H9 (cell line): ENCODE measurements around the gene EGLN1. TPM values are rescaled to one million over a fixed set of nuclear protein-coding genes. Genes with fewer than 3 reads are reported as not detected.

Experiments used
- DNase-seq: peaks from one replicate; pipeline ENCODE4 v3.0.0-alpha.2; 2017
- H2AFZ ChIP-seq: one replicate; pipeline ENCODE4 v1.6.1; 2013; ENCODE audit warnings: mild to moderate bottlenecking, low read length, control low read depth, moderate library complexity
- H2AK5ac ChIP-seq: 2 replicates; pipeline ENCODE4 v1.6.1; 2013; ENCODE audit warnings: low read length, control low read depth, mixed read lengths; ENCODE audit not compliant: insufficient read length
- H2BK120ac ChIP-seq: one replicate; pipeline ENCODE4 v1.6.1; 2013; ENCODE audit warnings: low read depth, mild to moderate bottlenecking, low read length, control low read depth, inconsistent platforms; ENCODE audit not compliant: poor library complexity, severe bottlenecking
- H2BK12ac ChIP-seq: 2 replicates; pipeline ENCODE4 v1.6.1; 2013; ENCODE audit warnings: low read length, control low read depth, mixed read lengths, low read depth; ENCODE audit not compliant: insufficient read length
- H2BK15ac ChIP-seq: 2 replicates; pipeline ENCODE4 v1.6.1; 2013; ENCODE audit warnings: low read depth, low read length, control low read depth
- H2BK20ac ChIP-seq: one replicate; pipeline ENCODE4 v1.6.1; 2013; ENCODE audit warnings: low read depth, mild to moderate bottlenecking, low read length, control low read depth, inconsistent platforms; ENCODE audit not compliant: poor library complexity, severe bottlenecking
- H2BK5ac ChIP-seq: 2 replicates; pipeline ENCODE4 v1.6.1; 2013; ENCODE audit warnings: low read length, control low read depth, mixed read lengths; ENCODE audit not compliant: insufficient read length
- H3K14ac ChIP-seq: 2 replicates; pipeline ENCODE4 v1.6.1; 2013; ENCODE audit warnings: low read length, control low read depth; ENCODE audit not compliant: insufficient read depth
- H3K18ac ChIP-seq: 2 replicates; pipeline ENCODE4 v1.6.1; 2013; ENCODE audit warnings: low read depth, mild to moderate bottlenecking, mixed read lengths, low read length, control low read depth; ENCODE audit not compliant: insufficient read length
- H3K23ac ChIP-seq: 2 replicates; pipeline ENCODE4 v1.6.1; 2013; ENCODE audit warnings: low read length, control low read depth, mixed read lengths, low read depth; ENCODE audit not compliant: insufficient read length
- H3K23me2 ChIP-seq: 2 replicates; pipeline ENCODE4 v1.6.1; 2013; ENCODE audit warnings: low read depth, mild to moderate bottlenecking, mixed read lengths, low read length, control low read depth; ENCODE audit not compliant: insufficient read length, poor library complexity, severe bottlenecking
- H3K27ac ChIP-seq: 2 replicates; pipeline ENCODE4 v1.5.1; 2013; ENCODE audit warnings: low read length, control low read depth, mixed read lengths, low read depth; ENCODE audit not compliant: insufficient read length
- H3K27me3 ChIP-seq: 2 replicates; pipeline ENCODE4 v1.6.1; 2013; ENCODE audit warnings: low read length, control low read depth, inconsistent platforms; ENCODE audit not compliant: insufficient read depth
- H3K4ac ChIP-seq: 2 replicates; pipeline ENCODE4 v1.6.1; 2013; ENCODE audit warnings: low read depth, mild to moderate bottlenecking, control low read depth, inconsistent platforms, low read length, moderate library complexity
- H3K4me1 ChIP-seq: 2 replicates; pipeline ENCODE4 v1.6.1; 2013; ENCODE audit warnings: low read length, control low read depth, inconsistent platforms; ENCODE audit not compliant: insufficient read depth
- H3K4me2 ChIP-seq: 2 replicates; pipeline ENCODE4 v1.6.1; 2013; ENCODE audit warnings: low read length, control low read depth, mixed read lengths; ENCODE audit not compliant: insufficient read length, insufficient read depth
- H3K56ac ChIP-seq: 2 replicates; pipeline ENCODE4 v1.6.1; 2013; ENCODE audit warnings: low read depth, mild to moderate bottlenecking, mixed read lengths, low read length, control low read depth; ENCODE audit not compliant: insufficient read length
- H3K79me1 ChIP-seq: 2 replicates; pipeline ENCODE4 v1.6.1; 2013; ENCODE audit warnings: low read depth, mild to moderate bottlenecking, moderate library complexity, low read length, control low read depth, inconsistent platforms; ENCODE audit not compliant: insufficient read depth, poor library complexity, severe bottlenecking
- H3K79me2 ChIP-seq: 2 replicates; pipeline ENCODE4 v1.6.1; 2013; ENCODE audit warnings: low read length, control low read depth, inconsistent platforms; ENCODE audit not compliant: insufficient read depth
- H3K9ac ChIP-seq: 2 replicates; pipeline ENCODE4 v1.6.1; 2013; ENCODE audit warnings: low read length, control low read depth, mixed read lengths; ENCODE audit not compliant: insufficient read length; ENCODE audit errors: extremely low read depth
- H3K9me3 ChIP-seq: one replicate; pipeline ENCODE4 v1.6.1; 2013; ENCODE audit warnings: low read depth, low read length, inconsistent platforms; ENCODE audit not compliant: control insufficient read depth
- H3T11ph ChIP-seq: one replicate; pipeline ENCODE4 v1.6.1; 2013; ENCODE audit warnings: mild to moderate bottlenecking, low read length, control low read depth, inconsistent platforms
- H4K20me1 ChIP-seq: one replicate; pipeline ENCODE4 v1.6.1; 2013; ENCODE audit not compliant: control insufficient read depth, insufficient read length, insufficient read depth
- H4K5ac ChIP-seq: 2 replicates; pipeline ENCODE4 v1.6.1; 2013; ENCODE audit warnings: low read depth, mild to moderate bottlenecking, mixed read lengths, low read length, control low read depth; ENCODE audit not compliant: insufficient read length
- H4K8ac ChIP-seq: replicated peaks from 2 replicates; pipeline ENCODE4 v1.6.1; 2013; ENCODE audit warnings: low read length, control low read depth, mixed read lengths, low read depth; ENCODE audit not compliant: insufficient read length
- H4K91ac ChIP-seq: 2 replicates; pipeline ENCODE4 v1.6.1; 2013; ENCODE audit warnings: low read depth, mild to moderate bottlenecking, moderate library complexity, mixed read lengths, low read length, control low read depth; ENCODE audit not compliant: insufficient read length
- H3K27ac Mint-ChIP-seq, 3 experiments: 2 replicates in 2 of 3; 3 replicates in 1 of 3; pipeline ENCODE4 v1.8.0; 2020 to 2021; ENCODE audit warnings: mixed read lengths in 3 of 3, mild to moderate bottlenecking in 1 of 3, moderate library complexity in 1 of 3
- H3K27me3 Mint-ChIP-seq: 2 replicates; pipeline ENCODE4 v1.8.0; 2021; ENCODE audit warnings: low read depth, mild to moderate bottlenecking, moderate library complexity, mixed read lengths
- H3K36me3 Mint-ChIP-seq, 3 experiments: 2 replicates in 2 of 3; 3 replicates in 1 of 3; pipeline ENCODE4 v1.8.0; 2020 to 2021; ENCODE audit warnings: low read depth in 3 of 3, mixed read lengths in 3 of 3; ENCODE audit not compliant: insufficient read depth in 1 of 3
- H3K4me1 Mint-ChIP-seq, 2 experiments: 2 replicates each; pipeline ENCODE4 v1.8.0; 2020; ENCODE audit warnings: mixed read lengths in 2 of 2
- H3K4me3 Mint-ChIP-seq, 2 experiments: 2 replicates in 1 of 2; 3 replicates in 1 of 2; pipeline ENCODE4 v1.8.0; 2020 to 2021; ENCODE audit warnings: mild to moderate bottlenecking in 2 of 2, mixed read lengths in 2 of 2, moderate library complexity in 1 of 2
- H3K9me3 Mint-ChIP-seq, 2 experiments: 2 replicates in 1 of 2; 3 replicates in 1 of 2; pipeline ENCODE4 v1.8.0; 2020; ENCODE audit warnings: mild to moderate bottlenecking in 2 of 2, mixed read lengths in 2 of 2, moderate library complexity in 1 of 2
- WGBS: extraction: QIAGEN DNeasy Blood & Tissue Kit; methylation state at CpG from one replicate; pipeline ENCODE4 v1.1.7; 2013; ENCODE audit warnings: missing lambda C conversion rate, low lambda C conversion rate, mixed read lengths; ENCODE audit not compliant: insufficient read length; ENCODE audit errors: extremely low coverage; 5-methylcytosine and 5-hydroxymethylcytosine counted together
- total RNA-seq: library from RNA; stranded (reverse); gene quantifications from 2 replicates; pipeline ENCODE4 v1.2.1, GENCODE V29; 2021
- TF ChIP-seq, protein P1 (sequence below): fragments of 200-600 bp; sonication (generic); conservative IDR thresholded peaks from 3 replicates; pipeline ENCODE4 v1.8.0; 2021; ENCODE audit warnings: antibody characterized with exemption, mild to moderate bottlenecking

Gene EGLN1
- total RNA-seq, 1 experiment from 2014 or later, result 8.4 TPM

DNA sequence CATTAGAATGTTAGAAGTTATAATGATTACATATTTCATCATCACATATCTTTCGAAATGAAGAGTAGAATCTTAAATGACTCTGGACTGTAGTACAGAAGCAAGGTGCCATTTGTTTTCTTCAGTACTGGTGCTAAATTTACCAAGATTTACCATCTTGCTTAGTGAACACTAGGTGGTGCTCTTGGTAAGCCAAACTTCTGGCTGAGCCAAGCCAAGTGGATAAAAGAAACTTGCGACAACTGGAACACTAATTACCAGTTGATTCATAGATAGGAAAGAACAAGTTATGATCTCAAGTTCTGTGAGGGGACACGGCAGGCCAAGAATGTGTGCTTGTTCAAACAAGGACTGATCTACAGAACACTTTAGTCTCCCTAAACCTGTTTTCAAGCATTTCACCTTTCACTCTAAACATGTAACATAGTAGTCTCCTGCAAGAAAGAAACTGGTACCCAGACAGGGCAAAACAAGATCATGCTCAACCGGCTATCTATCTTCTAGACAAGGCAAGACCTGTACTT, 64.2 kb downstream of the EGLN1 start:
- H3K79me2 ChIP-seq, result no peaks in the 10 kb centered on the region
- Mint-ChIP-seq H3K27ac (no peak overlapping the region; a peak in 1 of 7 replicates), H3K36me3 (peaks cover 0 to 8% (median 2%) of the 10 kb centered on the region in 3 experiments; a peak in 5 of 7 replicates), H3K27me3 (no peaks in the 10 kb centered on the region), H3K4me3 (no peak overlapping the region), H3K4me1 (no peaks in the 10 kb centered on the region), H3K9me3 (no peaks in the 10 kb centered on the region)
- no peak overlapping the region for H2AK5ac ChIP-seq
- no peak overlapping the region for H3K9ac ChIP-seq
- no CpG with 5 or more reads among the region's 4 CpGs for WGBS
- H4K8ac ChIP-seq, result no peak overlapping the region
- H3K14ac ChIP-seq, result no peak overlapping the region
- TF ChIP-seq, protein P1, sequence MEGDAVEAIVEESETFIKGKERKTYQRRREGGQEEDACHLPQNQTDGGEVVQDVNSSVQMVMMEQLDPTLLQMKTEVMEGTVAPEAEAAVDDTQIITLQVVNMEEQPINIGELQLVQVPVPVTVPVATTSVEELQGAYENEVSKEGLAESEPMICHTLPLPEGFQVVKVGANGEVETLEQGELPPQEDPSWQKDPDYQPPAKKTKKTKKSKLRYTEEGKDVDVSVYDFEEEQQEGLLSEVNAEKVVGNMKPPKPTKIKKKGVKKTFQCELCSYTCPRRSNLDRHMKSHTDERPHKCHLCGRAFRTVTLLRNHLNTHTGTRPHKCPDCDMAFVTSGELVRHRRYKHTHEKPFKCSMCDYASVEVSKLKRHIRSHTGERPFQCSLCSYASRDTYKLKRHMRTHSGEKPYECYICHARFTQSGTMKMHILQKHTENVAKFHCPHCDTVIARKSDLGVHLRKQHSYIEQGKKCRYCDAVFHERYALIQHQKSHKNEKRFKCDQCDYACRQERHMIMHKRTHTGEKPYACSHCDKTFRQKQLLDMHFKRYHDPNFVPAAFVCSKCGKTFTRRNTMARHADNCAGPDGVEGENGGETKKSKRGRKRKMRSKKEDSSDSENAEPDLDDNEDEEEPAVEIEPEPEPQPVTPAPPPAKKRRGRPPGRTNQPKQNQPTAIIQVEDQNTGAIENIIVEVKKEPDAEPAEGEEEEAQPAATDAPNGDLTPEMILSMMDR, result peak; percentile 86
- no peak overlapping the region for H3K4me2 ChIP-seq
- no peak overlapping the region for H3T11ph ChIP-seq
- H3K18ac ChIP-seq, result no peak overlapping the region
- H3K79me1 ChIP-seq, result no peaks in the 10 kb centered on the region
- no peaks in the 10 kb centered on the region for H4K20me1 ChIP-seq
- no peaks in the 10 kb centered on the region for H3K9me3 ChIP-seq
- no peak overlapping the region for H2BK20ac ChIP-seq
- no peak overlapping the region for H2AFZ ChIP-seq
- no peak overlapping the region for H2BK12ac ChIP-seq
- H2BK15ac ChIP-seq, result no peak overlapping the region
- H4K5ac ChIP-seq, result no peak overlapping the region
- no peaks in the 10 kb centered on the region for H3K27me3 ChIP-seq
- no peaks in the 10 kb centered on the region for H3K4me1 ChIP-seq
- H3K56ac ChIP-seq, result no peak overlapping the region
- no peak overlapping the region for H3K23ac ChIP-seq
- H3K4ac ChIP-seq, result no peak overlapping the region
- H3K27ac ChIP-seq, result no peak overlapping the region
- no peak overlapping the region for H2BK120ac ChIP-seq
- no peak overlapping the region for H2BK5ac ChIP-seq
- no peak overlapping the region for H4K91ac ChIP-seq
- no peaks in the 10 kb centered on the region for H3K23me2 ChIP-seq
- DNase-seq, result no peak
